ENCODE results near the gene PMEL. TPM values are rescaled to one million over a fixed set of nuclear protein-coding genes. Genes with fewer than 3 reads are reported as not detected.

PMEL gene
- polyA plus RNA-seq, 1 of the 3 experiments (the other 2 are of a cell fraction): 1.8 TPM

DNA sequence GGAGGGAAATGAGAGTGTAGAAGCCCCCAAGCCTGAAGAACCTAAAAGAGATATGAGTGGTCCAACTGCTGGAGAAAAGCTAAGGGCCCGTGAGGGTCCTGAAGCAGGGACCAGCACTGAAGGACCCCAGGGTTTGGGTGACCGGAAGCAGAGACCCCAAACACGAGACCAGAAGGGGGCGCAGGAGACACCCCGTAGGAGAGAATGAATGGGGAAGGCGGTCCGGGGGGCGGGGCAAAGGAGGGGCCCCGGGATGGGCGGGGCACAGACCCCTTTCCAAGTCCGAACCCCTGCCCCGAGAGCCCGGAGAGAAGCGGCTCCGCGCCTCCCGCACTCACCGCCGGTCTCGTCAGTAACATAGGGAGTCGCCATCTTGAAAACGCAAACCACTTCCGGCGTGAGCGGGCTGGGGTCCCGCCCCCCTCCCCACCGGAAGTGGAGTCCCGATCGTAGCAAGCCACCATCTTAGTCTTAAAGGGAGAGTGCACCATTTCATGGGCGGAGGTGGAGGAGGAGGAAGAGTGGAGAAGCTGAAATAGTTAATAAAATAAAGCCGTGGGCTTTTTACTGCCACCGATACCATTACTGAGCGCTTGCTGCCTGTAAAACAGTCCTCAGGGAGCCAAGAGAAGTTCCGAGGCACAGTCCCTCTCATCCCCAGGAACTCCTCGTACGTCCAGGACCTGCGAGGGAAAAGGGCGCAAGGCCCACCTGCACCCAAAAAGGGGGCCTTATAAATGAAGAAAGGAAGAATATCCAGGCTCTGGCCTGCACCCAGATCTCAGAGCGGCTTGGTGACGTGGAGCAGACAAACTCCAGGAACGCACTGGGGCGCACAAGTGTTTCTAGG is 38.9 kb downstream of the PMEL start:
- peaks cover 21 to 28% of the 10 kb centered on the region in 2 experiments; a peak in 3 of 4 replicates for H3K4me1 ChIP-seq (ENCODE audit: control insufficient read depth in 1 of 2, insufficient read depth in 2 of 2, low read depth in 1 of 2, low read length in 1 of 2)
- H3K27ac ChIP-seq (ENCODE audit: low read depth in 2 of 2, low read length in 1 of 2): peak overlapping the region; percentile 94 to 98
- H3K4me3 ChIP-seq (ENCODE audit: low read depth in 2 of 2, low read length in 1 of 2): peak overlapping the region; percentile 90 to 94
- 1% methylated on average over 33 of the region's 42 CpGs for WGBS (ENCODE audit: low lambda C conversion rate)
- H3F3A ChIP-seq (replicated peaks; ENCODE audit: insufficient read depth): peaks cover 35% of the 10 kb centered on the region
- DNase-seq: peak; percentile 96
- H3K9me2 ChIP-seq: no peaks in the 10 kb centered on the region
- ChIA-PET POLR2A (interaction anchor here (1.0 to 4.2 kb wide), 7 partner anchors 10 to 189 kb away, joined by 3 to 39 read pairs (median 4); partner anchors contain the start of genes DNAJC14, ORMDL2, RAB5B and SARNP), CTCF (interaction anchor here (0.6 to 6.4 kb wide), 43 partner anchors 9 to 356 kb away, joined by 3 to 51 read pairs (median 4); partner anchors contain the start of genes BLOC1S1, CD63, DNAJC14 and ORMDL2)
- peak overlapping the region; percentile 97 for H3K4me2 ChIP-seq
- H3K9ac ChIP-seq: peak overlapping the region; percentile 89
- H3K27me3 ChIP-seq (ENCODE audit: insufficient read depth): no peaks in the 10 kb centered on the region
- H2AFZ ChIP-seq (ENCODE audit: low read depth): peak overlapping the region; percentile 92
- H3K79me2 ChIP-seq (ENCODE audit: insufficient read depth): peaks cover 73% of the 10 kb centered on the region
- peaks cover 0 to 5% of the 10 kb centered on the region in 2 experiments for H3K36me3 ChIP-seq (replicated peaks in 1 of 2; ENCODE audit: control insufficient read depth in 1 of 2, insufficient read depth in 2 of 2, low read length in 1 of 2)
- no peaks in the 10 kb centered on the region for H3K9me3 ChIP-seq
- no peaks in the 10 kb centered on the region for H4K20me1 ChIP-seq (ENCODE audit: insufficient read depth)
- TF ChIP-seq TAF1 (IDR thresholded peaks at IDR 0.05; ENCODE audit: borderline replicate concordance, low read depth, low read length): peak; percentile 93
- no peak for TF ChIP-seq EZH2phosphoT487 (IDR thresholded peaks at IDR 0.05; ENCODE audit: borderline replicate concordance, low read depth)
- no peak for TF ChIP-seq GATA2 (CRISPR knock-in tag; IDR thresholded peaks at IDR 0.05)
- no peak for TF ChIP-seq RXRA (IDR thresholded peaks at IDR 0.05; ENCODE audit: borderline replicate concordance, low read depth)
- no peak for TF ChIP-seq NFIC (IDR thresholded peaks at IDR 0.05; ENCODE audit: borderline replicate concordance)
- TF ChIP-seq, protein P1, sequence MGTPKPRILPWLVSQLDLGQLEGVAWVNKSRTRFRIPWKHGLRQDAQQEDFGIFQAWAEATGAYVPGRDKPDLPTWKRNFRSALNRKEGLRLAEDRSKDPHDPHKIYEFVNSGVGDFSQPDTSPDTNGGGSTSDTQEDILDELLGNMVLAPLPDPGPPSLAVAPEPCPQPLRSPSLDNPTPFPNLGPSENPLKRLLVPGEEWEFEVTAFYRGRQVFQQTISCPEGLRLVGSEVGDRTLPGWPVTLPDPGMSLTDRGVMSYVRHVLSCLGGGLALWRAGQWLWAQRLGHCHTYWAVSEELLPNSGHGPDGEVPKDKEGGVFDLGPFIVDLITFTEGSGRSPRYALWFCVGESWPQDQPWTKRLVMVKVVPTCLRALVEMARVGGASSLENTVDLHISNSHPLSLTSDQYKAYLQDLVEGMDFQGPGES (IDR thresholded peaks at IDR 0.05; ENCODE audit: low read depth, low read length): no peak
- TF ChIP-seq EP300 (IDR thresholded peaks at IDR 0.05; ENCODE audit: borderline replicate concordance in 1 of 2, low read depth in 1 of 2, low read length in 1 of 2): no peak
- no peak for TF ChIP-seq RCOR1 (IDR thresholded peaks at IDR 0.05; ENCODE audit: low read length)
- peak; percentile 94 for TF ChIP-seq YY1 (IDR thresholded peaks at IDR 0.05; ENCODE audit: low read depth)
- TF ChIP-seq RFX5 (IDR thresholded peaks at IDR 0.05; ENCODE audit: low read length): no peak
- TF ChIP-seq, protein P2, sequence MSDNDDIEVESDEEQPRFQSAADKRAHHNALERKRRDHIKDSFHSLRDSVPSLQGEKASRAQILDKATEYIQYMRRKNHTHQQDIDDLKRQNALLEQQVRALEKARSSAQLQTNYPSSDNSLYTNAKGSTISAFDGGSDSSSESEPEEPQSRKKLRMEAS (IDR thresholded peaks at IDR 0.05; ENCODE audit: low read depth): peak; percentile 79
- TF ChIP-seq SMC3 (IDR thresholded peaks at IDR 0.05; ENCODE audit: low read depth, low read length): no peak; the same call in 1 of the 2 replicates
- TF ChIP-seq, protein P3, sequence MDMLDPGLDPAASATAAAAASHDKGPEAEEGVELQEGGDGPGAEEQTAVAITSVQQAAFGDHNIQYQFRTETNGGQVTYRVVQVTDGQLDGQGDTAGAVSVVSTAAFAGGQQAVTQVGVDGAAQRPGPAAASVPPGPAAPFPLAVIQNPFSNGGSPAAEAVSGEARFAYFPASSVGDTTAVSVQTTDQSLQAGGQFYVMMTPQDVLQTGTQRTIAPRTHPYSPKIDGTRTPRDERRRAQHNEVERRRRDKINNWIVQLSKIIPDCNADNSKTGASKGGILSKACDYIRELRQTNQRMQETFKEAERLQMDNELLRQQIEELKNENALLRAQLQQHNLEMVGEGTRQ (IDR thresholded peaks at IDR 0.05; ENCODE audit: borderline replicate concordance, low read depth, low read length): no peak
- no peak for TF ChIP-seq FOXM1 (IDR thresholded peaks at IDR 0.05; ENCODE audit: low read depth)
- TF ChIP-seq, protein P4, sequence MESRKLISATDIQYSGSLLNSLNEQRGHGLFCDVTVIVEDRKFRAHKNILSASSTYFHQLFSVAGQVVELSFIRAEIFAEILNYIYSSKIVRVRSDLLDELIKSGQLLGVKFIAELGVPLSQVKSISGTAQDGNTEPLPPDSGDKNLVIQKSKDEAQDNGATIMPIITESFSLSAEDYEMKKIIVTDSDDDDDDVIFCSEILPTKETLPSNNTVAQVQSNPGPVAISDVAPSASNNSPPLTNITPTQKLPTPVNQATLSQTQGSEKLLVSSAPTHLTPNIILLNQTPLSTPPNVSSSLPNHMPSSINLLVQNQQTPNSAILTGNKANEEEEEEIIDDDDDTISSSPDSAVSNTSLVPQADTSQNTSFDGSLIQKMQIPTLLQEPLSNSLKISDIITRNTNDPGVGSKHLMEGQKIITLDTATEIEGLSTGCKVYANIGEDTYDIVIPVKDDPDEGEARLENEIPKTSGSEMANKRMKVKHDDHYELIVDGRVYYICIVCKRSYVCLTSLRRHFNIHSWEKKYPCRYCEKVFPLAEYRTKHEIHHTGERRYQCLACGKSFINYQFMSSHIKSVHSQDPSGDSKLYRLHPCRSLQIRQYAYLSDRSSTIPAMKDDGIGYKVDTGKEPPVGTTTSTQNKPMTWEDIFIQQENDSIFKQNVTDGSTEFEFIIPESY (IDR thresholded peaks at IDR 0.05; ENCODE audit: borderline replicate concordance, low read depth): no peak
- peak; percentile 67 for TF ChIP-seq ELF1 (IDR thresholded peaks at IDR 0.05)
- TF ChIP-seq FOSL2 (IDR thresholded peaks at IDR 0.05; ENCODE audit: borderline replicate concordance, low read depth): no peak
- TF ChIP-seq RAD21 (IDR thresholded peaks at IDR 0.05; ENCODE audit: low read length): no peak; the same call in 1 of the 2 replicates
- TF ChIP-seq, protein P5, sequence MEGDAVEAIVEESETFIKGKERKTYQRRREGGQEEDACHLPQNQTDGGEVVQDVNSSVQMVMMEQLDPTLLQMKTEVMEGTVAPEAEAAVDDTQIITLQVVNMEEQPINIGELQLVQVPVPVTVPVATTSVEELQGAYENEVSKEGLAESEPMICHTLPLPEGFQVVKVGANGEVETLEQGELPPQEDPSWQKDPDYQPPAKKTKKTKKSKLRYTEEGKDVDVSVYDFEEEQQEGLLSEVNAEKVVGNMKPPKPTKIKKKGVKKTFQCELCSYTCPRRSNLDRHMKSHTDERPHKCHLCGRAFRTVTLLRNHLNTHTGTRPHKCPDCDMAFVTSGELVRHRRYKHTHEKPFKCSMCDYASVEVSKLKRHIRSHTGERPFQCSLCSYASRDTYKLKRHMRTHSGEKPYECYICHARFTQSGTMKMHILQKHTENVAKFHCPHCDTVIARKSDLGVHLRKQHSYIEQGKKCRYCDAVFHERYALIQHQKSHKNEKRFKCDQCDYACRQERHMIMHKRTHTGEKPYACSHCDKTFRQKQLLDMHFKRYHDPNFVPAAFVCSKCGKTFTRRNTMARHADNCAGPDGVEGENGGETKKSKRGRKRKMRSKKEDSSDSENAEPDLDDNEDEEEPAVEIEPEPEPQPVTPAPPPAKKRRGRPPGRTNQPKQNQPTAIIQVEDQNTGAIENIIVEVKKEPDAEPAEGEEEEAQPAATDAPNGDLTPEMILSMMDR (IDR thresholded peaks at IDR 0.05): peak; percentile 97
- TF ChIP-seq, protein P6, sequence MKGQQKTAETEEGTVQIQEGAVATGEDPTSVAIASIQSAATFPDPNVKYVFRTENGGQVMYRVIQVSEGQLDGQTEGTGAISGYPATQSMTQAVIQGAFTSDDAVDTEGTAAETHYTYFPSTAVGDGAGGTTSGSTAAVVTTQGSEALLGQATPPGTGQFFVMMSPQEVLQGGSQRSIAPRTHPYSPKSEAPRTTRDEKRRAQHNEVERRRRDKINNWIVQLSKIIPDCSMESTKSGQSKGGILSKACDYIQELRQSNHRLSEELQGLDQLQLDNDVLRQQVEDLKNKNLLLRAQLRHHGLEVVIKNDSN (IDR thresholded peaks at IDR 0.05; ENCODE audit: borderline replicate concordance, low read depth): 0 out of 2 replicates have a peak, but pooled peaks have one; percentile 11
- peak; percentile 85 for TF ChIP-seq GABPA (IDR thresholded peaks at IDR 0.05; ENCODE audit: low read depth)
- TF ChIP-seq SIN3A (IDR thresholded peaks at IDR 0.05; ENCODE audit: borderline replicate concordance, low read depth, low read length): no peak
- TF ChIP-seq MXI1 (IDR thresholded peaks at IDR 0.05; ENCODE audit: low read depth, low read length): peak; percentile 72; the same call in 1 of the 2 replicates
- peak; percentile 33; the same call in 1 of the 2 replicates for TF ChIP-seq MEF2A (IDR thresholded peaks at IDR 0.05; ENCODE audit: borderline replicate concordance, low read depth)
- no peak for TF ChIP-seq JUND (IDR thresholded peaks at IDR 0.05)
- peak; percentile 54 for TF ChIP-seq POLR2AphosphoS5 (IDR thresholded peaks at IDR 0.05; ENCODE audit: low read depth, low read length)

Data from SK-N-SH (cell line).